ENCODE results near the gene SLC39A11. TPM values are rescaled to one million over a fixed set of nuclear protein-coding genes. Genes with fewer than 3 reads are reported as not detected.

Gene SLC39A11
- total RNA-seq, 1 experiment from 2014 or later: 15.8 TPM

GRCh38 chr17:72924196-72924595 is 168.3 kb downstream of the SLC39A11 start:
- no peak for DNase-seq (ENCODE audit: unreplicated experiment)
- intact Hi-C loops (cut with micrococcal nuclease): no loop called here
- Mint-ChIP-seq H3K27ac (ENCODE audit: low read depth, unreplicated experiment) (no peak overlapping the region), H3K36me3 (ENCODE audit: insufficient read depth, unreplicated experiment) (no peaks in the 10 kb centered on the region), H3K4me3 (ENCODE audit: unreplicated experiment) (no peak overlapping the region), H3K4me1 (ENCODE audit: insufficient read depth, unreplicated experiment) (no peaks in the 10 kb centered on the region), H3K9me3 (ENCODE audit: unreplicated experiment) (no peaks in the 10 kb centered on the region), H3K27me3 (ENCODE audit: insufficient read depth, unreplicated experiment) (no peaks in the 10 kb centered on the region)
- no TSS peak for BruUV-seq (replicated peaks)
- ChIA-PET POLR2A (no interaction called here), CTCF (no interaction called here)
- TF ChIP-seq CTCF (IDR thresholded peaks at IDR 0.05; ENCODE audit: unreplicated experiment): no peak

GRCh38 chr17:72922219-72922618 is 170.3 kb downstream of the SLC39A11 start:
- Mint-ChIP-seq H3K27me3 (ENCODE audit: insufficient read depth, unreplicated experiment) (no peaks in the 10 kb centered on the region), H3K4me1 (ENCODE audit: insufficient read depth, unreplicated experiment) (no peaks in the 10 kb centered on the region), H3K9me3 (ENCODE audit: unreplicated experiment) (no peaks in the 10 kb centered on the region), H3K36me3 (ENCODE audit: insufficient read depth, unreplicated experiment) (no peaks in the 10 kb centered on the region), H3K4me3 (ENCODE audit: unreplicated experiment) (no peak overlapping the region), H3K27ac (ENCODE audit: low read depth, unreplicated experiment) (no peak overlapping the region)
- DNase-seq (ENCODE audit: unreplicated experiment): no peak
- ChIA-PET CTCF (no interaction called here), POLR2A (interaction anchor here (0.7 kb wide), 1 partner anchor 387 kb away, joined by 4 read pairs; no protein-coding TSS in a partner anchor)
- no TSS peak for BruUV-seq (replicated peaks)
- intact Hi-C loops (cut with micrococcal nuclease): no loop called here
- no peak for TF ChIP-seq CTCF (IDR thresholded peaks at IDR 0.05; ENCODE audit: unreplicated experiment)

- no peaks in the 10 kb centered on the region for H3K4me1 Mint-ChIP-seq (ENCODE audit: insufficient read depth, unreplicated experiment)
- DNase-seq (ENCODE audit: unreplicated experiment): no peak
- ChIA-PET POLR2A (no interaction called here), CTCF (interaction anchor here (0.7 kb wide), 1 partner anchor 196 kb away, joined by 3 read pairs; no protein-coding TSS in a partner anchor)
- H3K36me3 Mint-ChIP-seq (ENCODE audit: insufficient read depth, unreplicated experiment): no peaks in the 10 kb centered on the region
- H3K27me3 Mint-ChIP-seq (ENCODE audit: insufficient read depth, unreplicated experiment): no peaks in the 10 kb centered on the region
- H3K9me3 Mint-ChIP-seq (ENCODE audit: unreplicated experiment): no peaks in the 10 kb centered on the region
- TF ChIP-seq CTCF (IDR thresholded peaks at IDR 0.05; ENCODE audit: unreplicated experiment): no peak
- BruUV-seq (replicated peaks): no TSS peak
- no peak overlapping the region for H3K4me3 Mint-ChIP-seq (ENCODE audit: unreplicated experiment)
- intact Hi-C loops (cut with micrococcal nuclease): no loop called here
- no peak overlapping the region for H3K27ac Mint-ChIP-seq (ENCODE audit: low read depth, unreplicated experiment)
These were observed 171.0 kb downstream of the SLC39A11 start for GRCh38 chr17:72921347-72922054.

- BruUV-seq (replicated peaks): no TSS peak
- Mint-ChIP-seq H3K9me3 (ENCODE audit: unreplicated experiment) (no peaks in the 10 kb centered on the region), H3K4me1 (ENCODE audit: insufficient read depth, unreplicated experiment) (no peaks in the 10 kb centered on the region), H3K27me3 (ENCODE audit: insufficient read depth, unreplicated experiment) (no peaks in the 10 kb centered on the region), H3K36me3 (ENCODE audit: insufficient read depth, unreplicated experiment) (no peaks in the 10 kb centered on the region), H3K27ac (ENCODE audit: low read depth, unreplicated experiment) (no peak overlapping the region), H3K4me3 (ENCODE audit: unreplicated experiment) (no peak overlapping the region)
- DNase-seq (ENCODE audit: unreplicated experiment): no peak
- intact Hi-C loops (cut with micrococcal nuclease): no loop called here
- ChIA-PET POLR2A (no interaction called here), CTCF (no interaction called here)
- no peak for TF ChIP-seq CTCF (IDR thresholded peaks at IDR 0.05; ENCODE audit: unreplicated experiment)
These were observed 172.0 kb downstream of the SLC39A11 start for GRCh38 chr17:72920513-72920912.
